IMR-90 (cell line): Measurements from ENCODE around the gene SFSWAP. TPM values are rescaled to one million over a fixed set of nuclear protein-coding genes. Genes with fewer than 3 reads are reported as not detected.

Source experiments
- ATAC-seq: fragments of 200-7000 bp; cut with Tn5 transposase; 2 replicates; pipeline ENCODE4 v1.9.1; 2020; ENCODE audit warnings: low read depth, mild to moderate bottlenecking, moderate library complexity
- BruUV-seq: library from RNA; stranded (reverse); fragments of 400-500 nt; replicated peaks from 2 replicates; lab custom pipeline; 2021; lab: Mats Ljungman, UMichigan
- CTCF ChIA-PET: fragments of 300-600 bp; formaldehyde crosslinking; extraction: SDS; loops from one replicate; lab custom pipeline; 2021; ENCODE audit warnings: antibody characterized with exemption; lab: Yijun Ruan, JAX
- POLR2A ChIA-PET: fragments of 300-600 bp; sonication (Branson Sonifier 250); formaldehyde crosslinking; loops from one replicate; lab custom pipeline; 2022; ENCODE audit warnings: antibody characterized with exemption; ENCODE audit not compliant: unreplicated experiment; lab: Charles Lee
- DNase-seq: peaks from one replicate; pipeline ENCODE4 v3.0.0; 2013
- H2AFZ ChIP-seq: replicated peaks from 2 replicates; pipeline ENCODE3; 2013; ENCODE audit warnings: low read length, mild to moderate bottlenecking; ENCODE audit not compliant: poor library complexity
- H2AK5ac ChIP-seq: 2 replicates; pipeline ENCODE4 v1.6.1; 2013; ENCODE audit warnings: low read depth, low read length, inconsistent platforms
- H2AK9ac ChIP-seq: replicated peaks from 2 replicates; pipeline ENCODE3; 2013; ENCODE audit warnings: mild to moderate bottlenecking, low read depth, low read length, moderate library complexity; ENCODE audit not compliant: poor library complexity
- H2BK120ac ChIP-seq: 2 replicates; pipeline ENCODE4 v1.6.1; 2013; ENCODE audit warnings: low read depth, low read length, inconsistent platforms
- H2BK15ac ChIP-seq: 3 replicates; pipeline ENCODE4 v1.6.1; 2013; ENCODE audit warnings: low read depth, low read length, inconsistent platforms
- H2BK20ac ChIP-seq: 2 replicates; pipeline ENCODE4 v1.6.1; 2013; ENCODE audit warnings: low read depth, mild to moderate bottlenecking, inconsistent platforms, low read length, moderate library complexity
- H2BK5ac ChIP-seq: 2 replicates; pipeline ENCODE4 v1.6.1; 2013; ENCODE audit warnings: mild to moderate bottlenecking, low read depth, low read length, inconsistent platforms; ENCODE audit not compliant: poor library complexity, severe bottlenecking
- H3K14ac ChIP-seq: replicated peaks from 2 replicates; pipeline ENCODE4 v1.6.1; 2013; ENCODE audit warnings: low read depth, low read length, inconsistent platforms
- H3K18ac ChIP-seq: 2 replicates; pipeline ENCODE4 v1.6.1; 2013; ENCODE audit warnings: low read depth, low read length, control low read depth
- H3K23ac ChIP-seq: 2 replicates; pipeline ENCODE4 v1.6.1; 2013; ENCODE audit warnings: low read depth, low read length, inconsistent platforms
- H3K27ac ChIP-seq: 2 replicates; pipeline ENCODE4 v1.5.1; 2013; ENCODE audit warnings: mild to moderate bottlenecking, control low read depth, low read length; ENCODE audit not compliant: insufficient read depth
- H3K27me3 ChIP-seq: 2 replicates; pipeline ENCODE4 v1.6.1; 2013; ENCODE audit warnings: low read length; ENCODE audit not compliant: control insufficient read depth, insufficient read depth
- H3K36me3 ChIP-seq: 2 replicates; pipeline ENCODE4 v1.6.1; 2013; ENCODE audit warnings: low read length, mixed read lengths; ENCODE audit not compliant: control insufficient read depth, insufficient read depth
- H3K4ac ChIP-seq: 2 replicates; pipeline ENCODE4 v1.6.1; 2013; ENCODE audit warnings: low read depth, low read length, inconsistent platforms
- H3K4me1 ChIP-seq: 2 replicates; pipeline ENCODE4 v1.6.1; 2013; ENCODE audit warnings: low read length, mixed read lengths; ENCODE audit not compliant: control insufficient read depth, insufficient read depth
- H3K4me2 ChIP-seq: 2 replicates; pipeline ENCODE4 v1.6.1; 2013; ENCODE audit warnings: low read depth, mild to moderate bottlenecking, control low read depth, low read length, moderate library complexity
- H3K4me3 ChIP-seq: 2 replicates; pipeline ENCODE4 v1.5.1; 2013; ENCODE audit warnings: low read depth, mild to moderate bottlenecking, control low read depth, low read length, moderate library complexity; ENCODE audit not compliant: insufficient read depth
- H3K56ac ChIP-seq: 2 replicates; pipeline ENCODE4 v1.6.1; 2013; ENCODE audit warnings: low read length, inconsistent platforms; ENCODE audit not compliant: insufficient read depth; ENCODE audit errors: extremely low read depth
- H3K79me1 ChIP-seq, 2 experiments: 2 replicates each; pipeline ENCODE4 v1.6.1; 2013; ENCODE audit warnings: low read length in 2 of 2, inconsistent platforms in 1 of 2, low read depth in 1 of 2
- H3K9ac ChIP-seq: 2 replicates; pipeline ENCODE4 v1.6.1; 2013; ENCODE audit warnings: low read depth, low read length, control low read depth
- H3K9me1 ChIP-seq: 2 replicates; pipeline ENCODE4 v1.6.1; 2013; ENCODE audit warnings: low read length, inconsistent platforms; ENCODE audit not compliant: insufficient read depth
- H3K9me3 ChIP-seq: 2 replicates; pipeline ENCODE4 v1.6.1; 2013; ENCODE audit warnings: low read length; ENCODE audit not compliant: control insufficient read depth, insufficient read depth
- H4K20me1 ChIP-seq: 2 replicates; pipeline ENCODE4 v1.6.1; 2013; ENCODE audit warnings: low read length, inconsistent platforms; ENCODE audit not compliant: insufficient read depth
- H4K5ac ChIP-seq: 2 replicates; pipeline ENCODE4 v1.6.1; 2013; ENCODE audit warnings: mild to moderate bottlenecking, low read depth, low read length, control low read depth
- H4K8ac ChIP-seq, 2 experiments: 2 replicates each; pipeline ENCODE4 v1.6.1; 2013; ENCODE audit warnings: low read depth in 2 of 2, low read length in 2 of 2, control low read depth in 1 of 2, inconsistent platforms in 1 of 2
- H4K91ac ChIP-seq: 2 replicates; pipeline ENCODE4 v1.6.1; 2013; ENCODE audit warnings: low read depth, low read length, inconsistent platforms; ENCODE audit not compliant: insufficient read depth
- BHLHE40 ChIP-seq: fragments of 150-350 bp; IDR thresholded peaks from 2 replicates; pipeline ENCODE4 v1.6.1; 2016; ENCODE audit warnings: mild to moderate bottlenecking, low read depth, low read length
- CHD1 ChIP-seq: IDR thresholded peaks from 2 replicates; pipeline ENCODE4 v1.6.1; 2012; ENCODE audit warnings: low read depth, low read length, improper control_type of control experiment
- ELK1 ChIP-seq: fragments of 150-350 bp; IDR thresholded peaks from 2 replicates; pipeline ENCODE4 v1.6.1; 2016; ENCODE audit warnings: low read depth, mild to moderate bottlenecking, low read length, moderate library complexity, borderline replicate concordance
- MXI1 ChIP-seq: IDR thresholded peaks from 2 replicates; pipeline ENCODE4 v1.6.1; 2012; ENCODE audit warnings: low read depth, mild to moderate bottlenecking, low read length, moderate library complexity, borderline replicate concordance
- WGBS, 2 experiments: methylation state at CpG; one replicate each; pipeline versions ENCODE4 v1.1.5 to v1.1.7; 2013; ENCODE audit warnings: missing lambda C conversion rate in 2 of 2; ENCODE audit not compliant: insufficient read length in 1 of 2; ENCODE audit errors: extremely low coverage in 2 of 2; 5-methylcytosine and 5-hydroxymethylcytosine counted together
- dilution Hi-C: fragments of 300-500 bp; cut with HindIII; formaldehyde crosslinking; loops from one replicate; pipeline ENCODE4 v1.14.3; 2018; ENCODE audit warnings: low sequenced_read_pairs; ENCODE audit not compliant: unreplicated experiment
- in situ Hi-C: fragments of 300-500 bp; cut with MboI; formaldehyde crosslinking; loops from 3 replicates; pipeline ENCODE4 v1.14.3; 2019; ENCODE audit warnings: low sequenced_read_pairs, inconsistent platforms, mixed read lengths
- intact Hi-C: fragments of 100-400 bp; cut with micrococcal nuclease; formaldehyde crosslinking; loops from 2 replicates; pipeline ENCODE4 v1.10.0; 2022
- polyA plus RNA-seq, 3 experiments: library from polyadenylated mRNA; depleted of rRNA; stranded (reverse); fragments of >200 nt; gene quantifications; 2 replicates each; pipeline ENCODE4 v1.2.3, GENCODE V29; 2012; ENCODE audit warnings: low replicate concordance in 1 of 3
- total RNA-seq: library from RNA; depleted of rRNA; stranded (reverse); fragments of >200 nt; gene quantifications from 2 replicates; pipeline ENCODE4 v1.2.3, GENCODE V29; 2012

The SFSWAP gene
- total and polyA plus RNA-seq, 2 of the 4 experiments (the other 2 are of a cell fraction): 19.7 to 22.4 TPM

GRCh38 chr12:131699434-131699833, 11.5 kb upstream of the SFSWAP start:
- no peak overlapping the region for H2AK5ac ChIP-seq
- no peak overlapping the region for H3K27ac ChIP-seq
- no peak overlapping the region for H3K18ac ChIP-seq
- no peak overlapping the region for H4K8ac ChIP-seq
- H3K9me3 ChIP-seq: no peaks in the 10 kb centered on the region; the same call in 1 of the 2 replicates
- no peaks in the 10 kb centered on the region for H3K27me3 ChIP-seq
- H4K91ac ChIP-seq: no peak overlapping the region
- ATAC-seq (no peak), DNase-seq (no peak)
- no peak overlapping the region for H3K23ac ChIP-seq
- H2BK120ac ChIP-seq: no peak overlapping the region
- BruUV-seq: no TSS peak
- H2BK15ac ChIP-seq: no peak overlapping the region
- no peak overlapping the region for H3K14ac ChIP-seq
- no peak overlapping the region for H3K4ac ChIP-seq
- H3K9me1 ChIP-seq: no peaks in the 10 kb centered on the region
- no peak overlapping the region for H2BK20ac ChIP-seq
- TF ChIP-seq ELK1 (no peak), BHLHE40 (no peak), MXI1 (no peak), CHD1 (no peak)
- no peak overlapping the region for H3K56ac ChIP-seq
- intact Hi-C loops: loop anchor here (10.0 kb wide), 1 partner anchor 95 kb away; no protein-coding TSS in a partner anchor
- H4K5ac ChIP-seq: no peak overlapping the region
- in situ Hi-C loops: no loop called here
- no peaks in the 10 kb centered on the region for H3K36me3 ChIP-seq
- WGBS, 2 experiments: no CpG with 5 or more reads among the region's 5 CpGs
- H3K4me2 ChIP-seq: no peak overlapping the region
- no peak overlapping the region for H2BK5ac ChIP-seq
- H2AK9ac ChIP-seq: no peak overlapping the region
- no peak overlapping the region for H3K4me3 ChIP-seq
- dilution Hi-C loops: no loop called here
- no peaks in the 10 kb centered on the region for H4K20me1 ChIP-seq
- CTCF ChIA-PET: no interaction called here
- no peaks in the 10 kb centered on the region for H3K79me1 ChIP-seq
- H2AFZ ChIP-seq: no peak overlapping the region
- POLR2A ChIA-PET: no interaction called here
- H3K4me1 ChIP-seq: no peaks in the 10 kb centered on the region
- no peak overlapping the region for H3K9ac ChIP-seq
